GM21360 (cell line): ENCODE results near the gene HHLA2.

Source experiments
- ATAC-seq: cut with Tn5 transposase; IDR thresholded peaks from one replicate; pipeline ENCODE4 v1.9.1; 2021; ENCODE audit warnings: mild to moderate bottlenecking, moderate library complexity; ENCODE audit not compliant: unreplicated experiment

The HHLA2 gene

DNA sequence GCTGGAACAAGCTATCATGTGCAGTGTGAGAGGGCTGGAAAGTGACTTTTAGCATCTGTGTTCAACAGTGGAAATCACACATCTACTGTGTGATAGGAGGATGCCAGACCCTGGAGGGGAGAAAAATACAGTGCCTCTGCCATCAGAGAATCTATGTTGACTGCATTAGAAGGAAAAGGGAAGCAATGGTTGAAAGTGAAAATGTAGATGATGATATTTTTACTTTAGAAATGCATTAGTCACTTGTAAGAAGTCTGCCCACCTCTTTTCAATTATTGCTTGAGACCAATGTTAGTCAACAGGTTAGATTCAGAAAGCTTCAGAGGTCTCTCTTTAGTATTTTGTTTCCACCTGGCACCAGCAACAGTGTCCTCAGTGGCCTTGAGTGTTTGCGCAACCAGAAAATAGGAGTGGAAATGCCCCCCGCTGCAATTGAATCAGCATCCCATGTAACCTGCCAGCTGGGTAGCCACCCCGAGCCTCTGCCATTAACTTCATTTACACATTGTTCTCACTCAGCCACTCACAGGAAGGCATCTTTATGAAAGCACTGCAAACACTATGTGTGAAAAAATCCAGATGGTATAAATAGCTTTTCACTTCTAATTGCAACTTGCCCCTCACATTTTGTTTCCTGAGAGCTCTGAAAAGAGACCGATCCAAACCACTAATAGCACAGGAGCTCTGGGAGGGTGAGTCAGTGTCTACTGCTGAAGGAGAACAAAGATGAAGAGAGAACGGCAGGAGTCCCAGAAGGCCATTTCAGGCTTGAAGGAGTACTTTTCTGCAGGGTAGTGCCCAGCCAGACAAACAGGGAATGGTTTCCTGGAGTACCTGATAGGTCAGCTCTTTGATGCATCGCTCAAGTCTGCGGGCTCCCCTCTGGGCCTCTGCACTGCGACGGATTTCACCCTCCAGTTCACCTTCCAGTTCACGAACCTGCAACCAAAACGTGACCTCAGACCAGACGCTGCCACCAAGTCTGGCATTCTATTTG, 92.1 kb downstream of the HHLA2 start:
- peak; percentile 74 for ATAC-seq

- no peak for ATAC-seq
Measured at GRCh38 chr3:108389372-108389771, 93.0 kb downstream of the HHLA2 start.

DNA sequence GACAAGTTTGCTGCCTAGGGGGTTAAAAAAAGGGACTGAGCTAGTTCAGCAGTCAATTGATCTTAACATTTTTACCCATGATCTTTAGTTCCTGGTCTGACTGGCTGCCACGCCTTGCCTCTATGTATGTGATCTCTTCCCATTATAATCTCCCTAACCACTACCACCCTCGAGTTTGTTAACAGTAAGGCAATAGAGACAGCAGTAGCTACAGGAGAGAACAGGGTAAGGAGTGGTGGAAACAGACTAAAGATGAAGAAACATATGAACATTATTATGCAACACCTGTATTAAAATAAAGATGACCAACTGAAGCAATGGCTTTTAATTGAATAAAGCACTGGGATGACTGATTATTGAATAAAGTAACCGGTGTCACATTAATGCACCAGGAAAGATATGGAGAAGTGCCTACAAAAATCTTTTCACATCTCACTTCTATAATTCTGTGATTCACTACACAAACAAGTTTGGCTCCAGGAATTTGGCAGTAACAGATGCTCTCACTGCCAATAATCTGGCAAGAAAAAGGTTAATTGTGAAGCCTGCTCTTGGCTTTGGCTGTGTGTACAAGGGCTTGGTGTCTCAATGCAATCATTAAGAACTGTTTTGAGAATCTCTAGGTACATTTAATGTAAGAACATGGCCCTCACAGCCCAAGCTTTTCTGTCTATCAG, 95.7 kb downstream of the HHLA2 start:
- no peak for ATAC-seq

DNA sequence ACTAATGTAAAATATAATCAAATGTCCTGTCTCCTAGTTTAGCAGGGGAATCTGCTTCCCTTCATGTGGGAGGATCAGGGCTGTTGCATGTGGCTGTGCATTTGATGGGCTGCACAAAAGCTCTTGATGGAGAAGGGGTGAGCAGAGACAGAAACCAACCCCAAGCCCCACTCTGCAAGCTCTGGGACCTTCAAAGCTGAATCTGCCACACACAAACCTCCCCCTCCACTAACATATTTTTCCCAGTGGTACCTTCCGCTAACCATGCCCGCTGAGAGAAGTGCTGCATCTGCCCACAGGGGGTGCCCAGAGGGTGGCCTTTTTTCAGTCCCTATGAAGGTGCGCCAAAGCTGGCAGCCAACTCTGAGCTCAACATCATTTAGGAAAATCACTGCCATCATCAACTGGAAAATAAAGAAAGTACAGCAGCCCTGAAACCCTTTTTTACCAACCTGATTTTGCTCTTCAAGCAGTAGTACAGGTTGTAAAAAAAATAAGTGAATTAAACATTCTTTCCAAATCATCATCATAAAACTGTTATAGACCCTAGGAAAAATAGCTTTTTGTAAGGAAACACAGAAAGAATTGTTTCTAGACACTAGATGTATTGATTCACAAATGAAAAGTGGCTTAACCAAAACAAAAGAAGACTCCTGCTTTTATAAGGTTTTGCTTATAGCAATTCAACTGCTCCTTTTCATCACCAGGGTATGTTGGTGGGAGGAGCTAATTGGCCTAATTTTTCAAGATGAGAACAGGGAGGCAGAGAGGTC, 97.0 kb downstream of the HHLA2 start:
- ATAC-seq = no peak

DNA sequence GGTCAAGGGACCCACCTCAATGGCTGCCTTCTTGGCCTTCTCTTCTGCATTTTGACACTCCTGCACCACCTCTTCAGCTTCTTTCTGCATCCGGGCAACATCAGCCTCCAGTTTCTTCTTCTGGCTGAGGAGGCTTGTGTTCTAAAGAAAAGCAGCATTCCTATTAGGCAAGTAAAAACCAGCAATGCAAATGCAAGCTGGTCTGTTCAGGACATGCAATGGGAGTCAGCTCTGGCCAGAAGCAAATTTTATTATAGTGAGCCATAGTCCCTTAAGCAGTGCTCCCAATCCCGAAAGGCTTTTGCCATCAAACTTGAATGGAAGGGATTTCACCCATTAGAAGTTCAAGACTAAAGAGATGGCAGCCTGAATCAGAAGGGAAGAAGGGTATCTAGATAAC, 97.7 kb downstream of the HHLA2 start:
- ATAC-seq = no peak

GRCh38 chr3:108394563-108394962, 98.2 kb downstream of the HHLA2 start:
- no peak for ATAC-seq

GRCh38 chr3:108396336-108396735, 100.0 kb downstream of the HHLA2 start:
- ATAC-seq = no peak

DNA sequence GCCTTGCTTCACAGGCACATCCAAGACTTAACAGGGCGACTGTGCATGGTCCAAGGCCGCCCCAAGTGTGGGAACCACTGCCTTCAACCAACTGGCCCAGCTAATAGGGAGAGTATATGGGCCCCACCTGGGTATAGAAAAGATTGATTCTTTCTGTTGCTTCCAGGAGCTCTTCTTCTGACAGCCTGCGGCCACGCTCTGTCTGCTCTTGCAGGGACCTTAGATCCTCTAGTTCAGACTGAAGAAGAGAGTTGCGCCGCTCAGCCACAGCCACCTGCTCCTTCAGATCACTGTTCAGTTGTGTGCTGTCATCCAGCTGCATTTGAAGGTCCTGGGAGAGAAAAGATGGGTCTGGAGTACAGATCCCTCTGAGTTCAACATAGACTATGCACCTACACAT, 102.2 kb downstream of the HHLA2 start:
- ATAC-seq = no peak

DNA sequence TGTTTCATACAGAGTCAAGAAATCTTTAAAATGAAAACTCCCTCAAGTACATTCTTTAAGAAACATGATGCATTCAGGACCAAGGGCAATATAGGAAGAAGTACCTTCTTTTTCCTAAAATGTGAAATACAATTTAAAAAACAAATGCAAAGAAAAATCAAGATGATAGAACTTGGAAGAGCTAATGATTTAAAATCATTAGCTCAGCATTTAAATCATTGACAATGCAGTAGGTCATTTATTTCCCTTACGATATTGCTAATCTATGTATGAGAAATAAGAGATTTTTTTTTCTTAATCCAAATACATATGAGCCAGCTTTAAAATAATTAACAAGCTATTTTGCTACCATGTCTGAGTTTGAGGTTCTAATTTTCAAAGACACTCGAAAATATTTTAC, 105.5 kb downstream of the HHLA2 start:
- no peak for ATAC-seq

GRCh38 chr3:108403198-108403597, 106.8 kb downstream of the HHLA2 start:
- no peak for ATAC-seq

DNA sequence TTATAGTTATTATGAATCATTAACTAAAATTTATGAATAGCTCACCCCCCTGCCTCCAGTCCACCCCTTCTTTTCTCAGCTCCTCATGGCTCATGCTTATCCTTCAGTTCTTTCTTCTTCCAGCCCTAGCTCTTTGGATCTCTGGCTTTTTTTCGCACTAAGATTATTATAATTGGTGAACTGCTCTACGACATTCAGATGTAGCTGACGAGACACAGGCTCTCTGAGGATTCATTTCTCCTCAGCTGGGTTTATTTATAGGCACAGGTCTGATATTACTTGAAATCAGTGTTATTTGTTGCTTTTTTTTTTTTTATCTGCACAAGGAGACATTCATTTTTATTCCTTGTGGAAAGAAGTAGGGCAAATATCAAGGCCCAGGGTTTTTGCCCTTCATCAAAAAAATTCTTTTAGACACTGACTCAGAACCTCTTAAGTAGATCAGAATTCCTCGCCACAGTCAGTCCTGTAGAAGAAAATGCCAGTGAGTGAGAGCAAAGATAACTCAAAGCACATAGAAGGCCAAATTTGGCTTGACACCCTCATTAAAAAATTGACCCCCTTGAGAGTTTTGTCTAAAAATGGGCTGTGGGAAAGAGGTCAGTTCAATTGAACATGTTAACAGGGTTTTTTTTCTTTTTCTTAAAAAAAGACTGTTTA, 107.5 kb downstream of the HHLA2 start:
- ATAC-seq = no peak

GRCh38 chr3:108404368-108404767, 108.0 kb downstream of the HHLA2 start:
- no peak for ATAC-seq

GRCh38 chr3:108406063-108406660, 109.8 kb downstream of the HHLA2 start:
- ATAC-seq = no peak

DNA sequence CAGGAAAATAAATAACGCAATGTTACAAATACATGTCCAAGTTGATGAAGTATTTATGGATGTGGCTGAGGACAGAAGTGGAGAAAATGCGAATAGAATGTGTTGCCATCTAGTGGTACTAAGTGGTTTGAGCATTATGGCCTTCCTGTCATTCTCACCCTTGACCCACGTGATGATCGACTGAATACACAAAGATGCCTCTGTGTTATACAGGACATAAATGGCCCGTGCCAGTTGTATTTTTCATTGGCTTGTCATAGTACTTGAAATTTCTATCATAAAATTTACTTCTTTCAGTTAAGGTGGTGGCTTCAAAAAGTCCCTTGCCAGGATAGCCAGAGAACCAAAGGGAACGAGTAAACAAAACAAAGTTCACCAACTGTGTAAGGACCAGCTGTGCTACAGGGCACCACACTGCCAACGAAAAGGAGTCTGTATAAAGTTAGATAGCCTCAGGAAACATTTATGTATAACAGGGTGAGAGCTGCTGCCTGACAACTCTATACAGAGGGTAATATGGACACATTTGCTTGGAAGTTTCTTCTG, 110.4 kb downstream of the HHLA2 start:
- ATAC-seq = peak; percentile 93

GRCh38 chr3:108407886-108408285, 111.5 kb downstream of the HHLA2 start:
- ATAC-seq = no peak

DNA sequence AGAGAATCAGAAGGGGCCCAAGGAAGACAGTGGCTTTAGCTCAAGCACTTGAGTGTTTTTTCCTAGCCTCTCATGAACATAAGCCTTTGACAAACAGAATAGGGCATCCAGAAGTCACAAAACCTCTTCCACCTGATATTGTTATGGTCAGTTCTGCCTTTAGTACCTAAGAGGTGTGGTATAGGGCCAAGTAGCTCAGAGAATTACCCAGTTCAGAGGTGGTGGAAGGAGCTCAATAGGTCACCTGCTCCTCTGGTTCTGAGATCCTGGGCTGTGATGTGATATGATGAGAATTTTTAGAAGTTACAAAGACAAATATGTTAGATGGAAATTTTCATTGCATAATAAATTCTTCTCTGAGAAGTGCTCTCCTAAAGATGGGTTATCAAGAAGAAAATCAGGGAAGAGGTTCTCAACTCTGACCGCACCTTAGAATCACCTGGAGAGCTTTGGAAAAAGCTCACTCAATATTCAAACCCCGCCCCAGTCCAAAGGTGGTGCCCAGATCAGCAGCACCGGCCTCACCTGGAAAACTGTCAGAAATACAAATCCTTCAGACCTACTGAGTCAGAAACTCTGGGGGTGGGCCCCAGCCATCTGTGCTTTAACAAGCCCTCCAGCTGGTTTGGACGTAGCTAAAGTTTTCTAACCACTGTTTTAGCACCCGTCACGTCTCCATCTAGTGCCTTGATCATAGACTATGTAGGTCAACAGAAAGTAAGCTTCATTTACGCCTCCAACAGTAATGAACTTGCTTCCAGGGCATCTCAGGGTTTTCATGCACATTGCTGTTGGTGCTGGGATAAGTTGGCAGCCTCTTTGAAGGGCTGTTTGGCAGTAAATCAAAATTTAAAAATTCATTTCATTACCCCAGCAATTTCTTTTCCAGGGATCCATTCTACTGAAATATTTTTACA, 112.8 kb downstream of the HHLA2 start:
- ATAC-seq = no peak

- no peak for ATAC-seq
Measured at GRCh38 chr3:108409800-108410178, 113.4 kb downstream of the HHLA2 start.

- no peak for ATAC-seq
Measured at GRCh38 chr3:108410531-108410984, 114.2 kb downstream of the HHLA2 start.
